ENCODE data around the gene INTS14. TPM values are rescaled to one million over a fixed set of nuclear protein-coding genes. Genes with fewer than 3 reads are reported as not detected.

Gene INTS14
- total RNA-seq: 32.0 TPM
- long read RNA-seq, transcript INTS14-201 (12 exons, 2,393 nt): major isoform, 29 of 64 reads
- long read RNA-seq, transcript INTS14-217 (12 exons, 2,615 nt): minor isoform, 8 of 64 reads
- long read RNA-seq, partial matches to known transcripts: 6 of 64 reads
- long read RNA-seq, other reads (novel, unspliced or antisense): 15 of 64 reads

DNA sequence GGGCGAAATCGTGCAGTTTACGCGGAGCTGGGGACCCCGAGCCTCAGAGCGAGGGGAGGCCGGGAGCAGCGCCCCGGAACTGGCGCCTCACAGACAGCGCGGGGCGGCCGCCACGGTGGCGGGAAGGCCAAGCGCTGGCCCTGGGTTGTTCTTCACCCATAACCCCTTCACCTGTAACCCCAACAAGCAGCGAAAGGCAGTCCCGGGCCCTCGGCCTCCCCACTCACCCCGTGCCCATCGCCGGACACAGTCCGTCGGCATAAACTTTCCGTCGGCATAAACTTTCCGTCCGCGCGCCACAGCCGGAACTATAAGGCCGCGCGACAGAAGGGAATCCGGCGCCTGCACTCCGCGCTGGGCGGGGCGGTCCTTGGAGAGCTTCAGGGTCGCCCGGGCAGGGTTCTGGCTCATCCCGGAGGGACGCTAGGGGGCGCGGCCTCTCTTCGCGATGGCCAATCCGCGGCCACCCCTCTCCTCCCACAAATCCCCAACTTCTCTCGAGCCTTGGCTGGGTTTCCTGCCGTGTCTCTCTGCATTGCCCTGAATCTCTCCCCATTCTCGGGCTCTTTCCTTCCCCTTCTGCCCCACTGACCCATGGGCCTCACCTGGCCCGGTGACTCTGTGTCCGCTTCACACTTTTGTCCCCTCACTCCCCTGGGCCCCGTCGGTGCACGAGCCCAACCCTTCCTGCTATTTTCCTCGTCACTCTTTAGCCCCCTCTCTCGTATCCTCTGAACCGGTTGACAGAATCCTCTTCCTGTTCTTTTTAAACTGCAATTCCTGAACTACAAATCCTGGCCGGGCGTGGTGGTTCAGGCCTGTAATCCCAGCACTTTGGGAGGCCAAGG, at the start of gene INTS14:
Gene INTS14, minus strand, starts transcription at position 261 of the 848 bp plus-strand sequence. CDS start 3,751 bp downstream, outside the sequence.
- H3K27me3 ChIP-seq: no peaks in the 10 kb centered on the region
- peak; percentile 99 for ATAC-seq
- peak within 1 kb of the TSS; percentile 92 for H3K27ac ChIP-seq
- peak within 1 kb of the TSS; percentile 80 for H3K4me3 ChIP-seq
- peak; percentile 99 for DNase-seq
- intact Hi-C loops (cut with DNase I): no loop called here
- no peaks in the 10 kb centered on the region for H3K36me3 ChIP-seq
- no peaks in the 10 kb centered on the region for H3K9me3 ChIP-seq
- TF ChIP-seq, protein P1, sequence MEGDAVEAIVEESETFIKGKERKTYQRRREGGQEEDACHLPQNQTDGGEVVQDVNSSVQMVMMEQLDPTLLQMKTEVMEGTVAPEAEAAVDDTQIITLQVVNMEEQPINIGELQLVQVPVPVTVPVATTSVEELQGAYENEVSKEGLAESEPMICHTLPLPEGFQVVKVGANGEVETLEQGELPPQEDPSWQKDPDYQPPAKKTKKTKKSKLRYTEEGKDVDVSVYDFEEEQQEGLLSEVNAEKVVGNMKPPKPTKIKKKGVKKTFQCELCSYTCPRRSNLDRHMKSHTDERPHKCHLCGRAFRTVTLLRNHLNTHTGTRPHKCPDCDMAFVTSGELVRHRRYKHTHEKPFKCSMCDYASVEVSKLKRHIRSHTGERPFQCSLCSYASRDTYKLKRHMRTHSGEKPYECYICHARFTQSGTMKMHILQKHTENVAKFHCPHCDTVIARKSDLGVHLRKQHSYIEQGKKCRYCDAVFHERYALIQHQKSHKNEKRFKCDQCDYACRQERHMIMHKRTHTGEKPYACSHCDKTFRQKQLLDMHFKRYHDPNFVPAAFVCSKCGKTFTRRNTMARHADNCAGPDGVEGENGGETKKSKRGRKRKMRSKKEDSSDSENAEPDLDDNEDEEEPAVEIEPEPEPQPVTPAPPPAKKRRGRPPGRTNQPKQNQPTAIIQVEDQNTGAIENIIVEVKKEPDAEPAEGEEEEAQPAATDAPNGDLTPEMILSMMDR (IDR thresholded peaks at IDR 0.05): peak; percentile 54
- H3K4me1 ChIP-seq: peaks cover 21% of the 10 kb centered on the region

DNA sequence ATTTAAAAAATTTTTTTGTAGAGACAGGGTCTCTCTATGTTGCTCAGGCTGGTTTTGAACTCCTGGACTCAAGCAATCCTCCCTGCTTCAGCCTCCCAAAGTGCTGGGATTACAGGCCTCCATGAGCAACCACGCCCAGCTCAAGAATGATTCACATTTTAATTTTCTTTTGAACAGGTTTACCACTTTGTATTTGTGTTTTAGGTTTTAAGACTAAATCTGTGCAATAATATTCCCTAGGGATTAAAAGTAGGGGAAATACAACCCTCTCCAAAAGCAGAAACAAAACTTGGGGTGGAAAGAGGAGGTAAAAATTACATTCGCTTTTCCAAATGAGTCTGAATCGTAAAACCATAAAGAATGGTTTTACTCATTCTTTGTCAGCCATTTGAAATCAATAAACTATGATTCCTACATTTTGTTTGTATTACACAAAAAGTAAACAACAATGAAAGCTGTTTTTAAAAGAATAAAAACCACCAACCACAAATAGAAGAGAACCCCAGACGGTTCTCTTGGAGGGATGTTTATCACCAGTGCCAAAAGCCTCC, 48.6 kb upstream of the INTS14 start:
- TF ChIP-seq, protein P1 (IDR thresholded peaks at IDR 0.05): no peak
- no peak overlapping the region for H3K27ac ChIP-seq
- DNase-seq (no peak), ATAC-seq (no peak)
- H3K9me3 ChIP-seq: no peaks in the 10 kb centered on the region
- no peaks in the 10 kb centered on the region for H3K27me3 ChIP-seq
- peaks cover 71% of the 10 kb centered on the region for H3K36me3 ChIP-seq
- no peak overlapping the region for H3K4me3 ChIP-seq
- intact Hi-C loops (cut with DNase I): no loop called here
- no peaks in the 10 kb centered on the region for H3K4me1 ChIP-seq

DNA sequence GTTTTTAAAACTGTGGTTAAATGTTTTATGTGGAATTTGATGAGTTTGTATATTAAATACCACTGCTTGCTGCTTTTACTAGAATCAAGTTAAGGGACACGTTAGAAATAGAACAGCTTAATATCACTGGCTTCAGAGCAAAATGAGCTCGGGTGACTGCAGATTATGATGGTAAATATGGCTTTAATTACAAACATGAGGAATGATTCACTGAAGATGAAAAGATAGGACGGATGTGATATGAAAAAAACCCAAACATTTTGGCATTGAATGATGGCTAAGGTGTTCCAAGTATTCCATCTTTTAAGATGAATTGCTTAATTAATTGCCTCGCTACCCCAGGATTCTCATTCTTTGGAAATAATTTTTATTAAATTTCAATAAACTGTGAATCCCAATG, 44.5 kb upstream of the INTS14 start:
- TF ChIP-seq, protein P1 (IDR thresholded peaks at IDR 0.05): no peak
- no peak for DNase-seq
- H3K9me3 ChIP-seq: no peaks in the 10 kb centered on the region
- ATAC-seq: no peak
- intact Hi-C loops (cut with DNase I): no loop called here
- H3K27me3 ChIP-seq: no peaks in the 10 kb centered on the region
- no peak overlapping the region for H3K4me3 ChIP-seq
- no peak overlapping the region for H3K27ac ChIP-seq
- H3K36me3 ChIP-seq: peaks cover 50% of the 10 kb centered on the region
- peaks cover 7% of the 10 kb centered on the region for H3K4me1 ChIP-seq

DNA sequence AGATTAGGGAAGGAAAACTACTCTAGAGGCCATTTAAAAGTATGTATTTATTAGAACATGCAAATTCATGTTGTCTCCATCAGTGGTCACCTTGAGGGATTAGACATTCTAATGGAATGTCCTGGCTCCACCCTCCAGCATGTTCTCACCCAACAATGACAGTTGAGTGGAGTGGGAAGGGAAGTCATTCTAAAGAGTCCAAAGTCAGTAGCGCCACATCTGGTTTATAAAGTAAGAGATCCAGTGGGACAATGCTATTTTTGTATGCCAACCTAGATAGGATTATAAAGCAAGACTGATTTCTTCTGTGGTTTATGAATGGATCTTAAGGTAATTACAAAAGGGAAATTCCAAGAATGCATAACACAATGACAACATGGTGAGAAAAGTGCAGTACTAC, 44.1 kb upstream of the INTS14 start:
- ATAC-seq (no peak), DNase-seq (no peak)
- TF ChIP-seq, protein P1 (IDR thresholded peaks at IDR 0.05): no peak
- no peak overlapping the region for H3K27ac ChIP-seq
- H3K4me3 ChIP-seq: no peak overlapping the region
- intact Hi-C loops (cut with DNase I): no loop called here
- H3K9me3 ChIP-seq: no peaks in the 10 kb centered on the region
- H3K4me1 ChIP-seq: peaks cover 7% of the 10 kb centered on the region
- H3K36me3 ChIP-seq: peaks cover 50% of the 10 kb centered on the region
- H3K27me3 ChIP-seq: no peaks in the 10 kb centered on the region

DNA sequence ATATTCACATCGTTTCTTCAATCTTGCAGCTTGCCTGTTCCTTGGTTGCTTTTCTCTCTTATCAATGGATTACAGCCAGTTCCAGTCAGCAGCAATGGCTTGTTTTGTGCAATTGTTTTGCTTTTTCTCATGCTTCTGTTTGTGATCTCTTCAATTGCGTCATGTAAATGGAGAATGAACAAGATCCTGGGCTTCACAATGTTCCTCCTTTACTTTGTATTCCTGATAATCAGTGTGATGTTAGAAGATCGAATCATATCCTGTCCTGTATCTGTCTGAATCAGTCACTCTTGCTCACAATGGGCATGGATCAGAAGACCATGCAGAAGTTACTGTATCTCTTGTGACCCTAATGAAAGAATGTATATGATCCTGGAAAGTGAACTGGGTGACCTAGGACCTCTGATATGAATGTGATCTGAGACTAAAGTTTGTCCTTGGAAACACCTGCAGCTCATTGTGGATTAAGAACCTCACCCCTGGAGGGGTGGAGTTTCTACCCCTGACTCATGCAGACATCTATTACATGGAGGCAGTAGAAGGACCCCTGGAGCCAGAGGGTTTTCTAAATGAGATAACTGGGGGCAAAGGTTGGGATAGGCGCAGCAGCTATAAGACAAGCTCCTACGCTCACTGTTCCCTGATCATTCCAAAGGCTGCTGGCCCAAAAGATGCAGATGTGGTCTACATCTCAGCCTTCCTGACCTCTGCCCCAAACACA, 43.0 kb upstream of the INTS14 start:
- Histone ChIP-seq H3K36me3 (peaks cover 45% of the 10 kb centered on the region), H3K9me3 (no peaks in the 10 kb centered on the region), H3K4me3 (no peak overlapping the region), H3K27me3 (no peaks in the 10 kb centered on the region), H3K4me1 (peaks cover 7% of the 10 kb centered on the region), H3K27ac (no peak overlapping the region)
- DNase-seq: no peak
- intact Hi-C loops (cut with DNase I): no loop called here
- no peak for ATAC-seq
- TF ChIP-seq, protein P1 (IDR thresholded peaks at IDR 0.05): no peak

Measured in upper lobe of right lung (tissue), 1 donor.